HG03280 (cell line): Measurements from ENCODE around the gene CPLANE2.
"Not testable (repeated sequence)": the region's sequence is repeated elsewhere in the genome, so short reads cannot be mapped to it uniquely, and the experiment has no call there.

ENCODE experiments used
- ATAC-seq: cut with Tn5 transposase; IDR thresholded peaks from one replicate; pipeline ENCODE4 v1.9.1; 2021; ENCODE audit warnings: mild to moderate bottlenecking, moderate library complexity; ENCODE audit not compliant: unreplicated experiment

CPLANE2 gene

GRCh38 chr1:16231331-16232315 lies 5.4 kb downstream of the CPLANE2 start:
- ATAC-seq = no peak

- ATAC-seq = no peak
Observed at GRCh38 chr1:16230744-16231143, 6.2 kb downstream of the CPLANE2 start.

GRCh38 chr1:16229976-16230740 lies 6.8 kb downstream of the CPLANE2 start:
- no peak for ATAC-seq

- no peak for ATAC-seq
Observed at GRCh38 chr1:16226490-16227179, 10.3 kb downstream of the CPLANE2 start.

GRCh38 chr1:16226129-16226489 lies 10.9 kb downstream of the CPLANE2 start:
- no peak for ATAC-seq

- ATAC-seq = no peak
Observed at GRCh38 chr1:16224472-16224871, 12.5 kb downstream of the CPLANE2 start.

GRCh38 chr1:16222716-16223115 lies 14.3 kb downstream of the CPLANE2 start:
- not testable (repeated sequence) for ATAC-seq

- ATAC-seq = no peak
Observed at GRCh38 chr1:16221499-16221898, 15.5 kb downstream of the CPLANE2 start.

GRCh38 chr1:16219968-16220500 lies 16.9 kb downstream of the CPLANE2 start:
- no peak for ATAC-seq

GRCh38 chr1:16218674-16219071 lies 18.3 kb downstream of the CPLANE2 start:
- ATAC-seq = no peak

- ATAC-seq = no peak
Observed at GRCh38 chr1:16218014-16218673, 18.8 kb downstream of the CPLANE2 start.

- peak; percentile 85 for ATAC-seq
Observed at GRCh38 chr1:16217061-16217785, 19.8 kb downstream of the CPLANE2 start.

- peak; percentile 51 for ATAC-seq
Observed at GRCh38 chr1:16215882-16216753, 20.9 kb downstream of the CPLANE2 start.

- ATAC-seq = not testable (repeated sequence)
Observed at GRCh38 chr1:16215240-16215639, 21.7 kb downstream of the CPLANE2 start.

GRCh38 chr1:16213544-16213943 lies 23.4 kb downstream of the CPLANE2 start:
- not testable (repeated sequence) for ATAC-seq

- ATAC-seq = no peak
Observed at GRCh38 chr1:16213013-16213412, 24.0 kb downstream of the CPLANE2 start.

GRCh38 chr1:16212251-16212961 lies 24.6 kb downstream of the CPLANE2 start, which contains the start of gene ARHGEF19:
TSS of gene ARHGEF19 (minus strand) at chr1:16212652. CDS start at chr1:16209054, 3,598 bp downstream.
- no peak for ATAC-seq

- ATAC-seq = no peak
Observed at GRCh38 chr1:16211824-16212223, 25.2 kb downstream of the CPLANE2 start.
